CD4-positive, alpha-beta memory T cell (primary cell): ENCODE measurements around the gene ZBTB5. TPM values are rescaled to one million over a fixed set of nuclear protein-coding genes. Genes with fewer than 3 reads are reported as not detected.

Experiments
- CTCF ChIA-PET: fragments of 350-600 bp; sonication (Branson Sonifier 250); formaldehyde crosslinking; loops from one replicate; lab custom pipeline; 2021; ENCODE audit warnings: inconsistent platforms; ENCODE audit not compliant: partially characterized antibody; lab: Charles Lee
- POLR2A ChIA-PET: fragments of 350-600 bp; sonication (Branson Sonifier 250); formaldehyde crosslinking; loops from one replicate; lab custom pipeline; 2021; ENCODE audit not compliant: partially characterized antibody; lab: Charles Lee
- DNase-seq, 5 donors: peaks; one replicate each; pipeline versions ENCODE4 v3.0.0 to v3.0.0-alpha.2; 2020 to 2022; ENCODE audit warnings: mixed read lengths in 1 of 5
- H3K27ac ChIP-seq: one replicate; pipeline ENCODE4 v1.7.0; 2013; ENCODE audit warnings: low read depth, low read length
- H3K27me3 ChIP-seq: 2 replicates; pipeline ENCODE4 v1.7.0; 2013; ENCODE audit warnings: mild to moderate bottlenecking, low read length, moderate library complexity; ENCODE audit not compliant: insufficient read depth
- H3K36me3 ChIP-seq: 2 replicates; pipeline ENCODE4 v1.7.0; 2013; ENCODE audit warnings: mild to moderate bottlenecking, low read length, moderate library complexity; ENCODE audit not compliant: insufficient read depth
- H3K4me1 ChIP-seq: 2 replicates; pipeline ENCODE4 v1.7.0; 2013; ENCODE audit warnings: mild to moderate bottlenecking, low read length, moderate library complexity; ENCODE audit not compliant: insufficient read depth
- H3K4me3 ChIP-seq, 2 donors: one replicate each; pipeline ENCODE4 v1.7.0; 2013; ENCODE audit warnings: low read length in 2 of 2, mild to moderate bottlenecking in 1 of 2
- H3K9me3 ChIP-seq, 2 donors: one replicate each; pipeline ENCODE4 v1.7.0; 2013; ENCODE audit warnings: low read length in 2 of 2, control low read depth in 1 of 2; ENCODE audit not compliant: control insufficient read depth in 1 of 2
- H3K27ac Mint-ChIP-seq, 7 donors: one replicate each; pipeline ENCODE4 v1.8.0; 2020 to 2021; ENCODE audit warnings: mixed read lengths in 7 of 7, mild to moderate bottlenecking in 6 of 7, inconsistent platforms in 3 of 7, moderate library complexity in 3 of 7
- H3K27me3 Mint-ChIP-seq, 2 donors: one replicate each; pipeline ENCODE4 v1.8.0; 2020 to 2021; ENCODE audit warnings: mixed read lengths in 2 of 2
- H3K36me3 Mint-ChIP-seq, 2 donors: one replicate each; pipeline ENCODE4 v1.8.0; 2020 to 2021; ENCODE audit warnings: mixed read lengths in 2 of 2, inconsistent platforms in 1 of 2, mild to moderate bottlenecking in 1 of 2
- H3K4me1 Mint-ChIP-seq, 4 donors: one replicate each; pipeline ENCODE4 v1.8.0; 2020 to 2021; ENCODE audit warnings: mixed read lengths in 4 of 4, mild to moderate bottlenecking in 1 of 4
- H3K4me3 Mint-ChIP-seq, 8 donors: one replicate each; pipeline ENCODE4 v1.8.0; 2020 to 2021; ENCODE audit warnings: mixed read lengths in 8 of 8, mild to moderate bottlenecking in 7 of 8, moderate library complexity in 6 of 8, inconsistent platforms in 3 of 8
- H3K9me3 Mint-ChIP-seq, 8 donors: one replicate each; pipeline ENCODE4 v1.8.0; 2020 to 2021; ENCODE audit warnings: mixed read lengths in 8 of 8, mild to moderate bottlenecking in 5 of 8, inconsistent platforms in 3 of 8, moderate library complexity in 1 of 8
- intact Hi-C: fragments of 100-400 bp; cut with micrococcal nuclease; formaldehyde crosslinking; loops from one replicate; pipeline ENCODE4 v1.15.1; 2023
- polyA plus RNA-seq, 2 donors: library from polyadenylated mRNA; unstranded; fragments of 300-500 nt; fragmentation: Illumina TruSeq; gene quantifications; one replicate each; pipeline ENCODE4 v1.2.3, GENCODE V29; 2021
- total RNA-seq, 2 experiments: library from RNA; stranded (reverse); gene quantifications; one replicate each; pipeline ENCODE4 v1.2.3, GENCODE V29; 2021

The ZBTB5 gene
- total and polyA plus RNA-seq, 4 experiments from 2014 or later: 0.29 to 16.4 (median 8.8) TPM

- H3K27ac ChIP-seq: no peak overlapping the region
- peak overlapping the region in 2 of 7 donors; percentile 18 to 53 for H3K27ac Mint-ChIP-seq
- ChIA-PET POLR2A (no interaction called here), CTCF (no interaction called here)
- peaks cover 59% of the 10 kb centered on the region for H3K36me3 ChIP-seq
- peaks cover 18 to 76% of the 10 kb centered on the region in 2 donors for H3K36me3 Mint-ChIP-seq
- H3K27me3 Mint-ChIP-seq: no peaks in the 10 kb centered on the region
- no peaks in the 10 kb centered on the region for H3K9me3 ChIP-seq
- no peak overlapping the region for H3K4me3 Mint-ChIP-seq
- no peak overlapping the region for H3K4me3 ChIP-seq
- H3K4me1 ChIP-seq: no peaks in the 10 kb centered on the region
- intact Hi-C loops: no loop called here
- H3K4me1 Mint-ChIP-seq: peaks cover 3 to 7% (median 5%) of the 10 kb centered on the region in 4 donors
- no peaks in the 10 kb centered on the region for H3K27me3 ChIP-seq
- H3K9me3 Mint-ChIP-seq: no peaks in the 10 kb centered on the region
- no peak for DNase-seq
These were observed 28.7 kb downstream of the ZBTB5 start for GRCh38 chr9:37436540-37436939.

GRCh38 chr9:37433867-37434371 lies 31.3 kb downstream of the ZBTB5 start:
- H3K36me3 ChIP-seq: peaks cover 38% of the 10 kb centered on the region
- Mint-ChIP-seq H3K9me3 (no peaks in the 10 kb centered on the region), H3K27ac (peak overlapping the region in 1 of 7 donors; percentile 7), H3K27me3 (no peaks in the 10 kb centered on the region), H3K4me1 (peaks cover 0 to 7% (median 4%) of the 10 kb centered on the region in 4 donors), H3K4me3 (no peak overlapping the region), H3K36me3 (peaks cover 16 to 63% of the 10 kb centered on the region in 2 donors)
- CTCF ChIA-PET: no interaction called here
- no peaks in the 10 kb centered on the region for H3K4me1 ChIP-seq
- H3K9me3 ChIP-seq: no peaks in the 10 kb centered on the region
- intact Hi-C loops: no loop called here
- POLR2A ChIA-PET: no interaction called here
- H3K27me3 ChIP-seq: no peaks in the 10 kb centered on the region
- DNase-seq: no peak
- H3K27ac ChIP-seq: no peak overlapping the region
- no peak overlapping the region for H3K4me3 ChIP-seq

- intact Hi-C loops: no loop called here
- Mint-ChIP-seq H3K27ac (no peak overlapping the region), H3K27me3 (no peaks in the 10 kb centered on the region), H3K9me3 (no peaks in the 10 kb centered on the region), H3K36me3 (peaks cover 18 to 64% of the 10 kb centered on the region in 2 donors), H3K4me1 (peaks cover 1 to 7% (median 4%) of the 10 kb centered on the region in 4 donors), H3K4me3 (no peak overlapping the region)
- Histone ChIP-seq H3K4me3 (no peak overlapping the region), H3K27me3 (no peaks in the 10 kb centered on the region), H3K36me3 (peaks cover 32% of the 10 kb centered on the region), H3K9me3 (no peaks in the 10 kb centered on the region), H3K27ac (no peak overlapping the region), H3K4me1 (no peaks in the 10 kb centered on the region)
- POLR2A ChIA-PET: no interaction called here
- CTCF ChIA-PET: no interaction called here
- DNase-seq: no peak
These were observed 33.2 kb downstream of the ZBTB5 start for GRCh38 chr9:37432020-37432419.

GRCh38 chr9:37430841-37431597 lies 34.2 kb downstream of the ZBTB5 start:
- H3K4me1 ChIP-seq: no peaks in the 10 kb centered on the region
- intact Hi-C loops: no loop called here
- H3K27me3 ChIP-seq: no peaks in the 10 kb centered on the region
- no peak overlapping the region for H3K4me3 Mint-ChIP-seq
- no peaks in the 10 kb centered on the region for H3K9me3 Mint-ChIP-seq
- H3K36me3 Mint-ChIP-seq: peaks cover 24 to 65% of the 10 kb centered on the region in 2 donors
- no peak overlapping the region for H3K4me3 ChIP-seq
- ChIA-PET POLR2A (interaction anchor here (0.8 kb wide), 1 partner anchor 8 kb away, joined by 3 read pairs; the partner anchor contains the start of gene GRHPR), CTCF (interaction anchor here (1.0 kb wide), 1 partner anchor 15 kb away, joined by 3 read pairs; no protein-coding TSS in a partner anchor)
- H3K27ac ChIP-seq: no peak overlapping the region
- DNase-seq: no peak
- peak overlapping the region in 5 of 7 donors; percentile 19 to 76 (median 63) for H3K27ac Mint-ChIP-seq
- H3K4me1 Mint-ChIP-seq: peaks cover 2 to 10% (median 4%) of the 10 kb centered on the region in 4 donors
- H3K9me3 ChIP-seq: no peaks in the 10 kb centered on the region
- no peaks in the 10 kb centered on the region for H3K27me3 Mint-ChIP-seq
- H3K36me3 ChIP-seq: peaks cover 31% of the 10 kb centered on the region

GRCh38 chr9:37429441-37430285 lies 35.6 kb downstream of the ZBTB5 start:
- Mint-ChIP-seq H3K27ac (peak overlapping the region in 1 of 7 donors; percentile 37), H3K27me3 (no peaks in the 10 kb centered on the region), H3K36me3 (peaks cover 28 to 60% of the 10 kb centered on the region in 2 donors), H3K9me3 (no peaks in the 10 kb centered on the region), H3K4me3 (no peak overlapping the region), H3K4me1 (peaks cover 4 to 15% (median 5%) of the 10 kb centered on the region in 4 donors)
- no peak overlapping the region for H3K4me3 ChIP-seq
- H3K27me3 ChIP-seq: no peaks in the 10 kb centered on the region
- CTCF ChIA-PET: no interaction called here
- DNase-seq: no peak
- no peaks in the 10 kb centered on the region for H3K9me3 ChIP-seq
- H3K4me1 ChIP-seq: no peaks in the 10 kb centered on the region
- peaks cover 27% of the 10 kb centered on the region for H3K36me3 ChIP-seq
- POLR2A ChIA-PET: no interaction called here
- H3K27ac ChIP-seq: no peak overlapping the region
- intact Hi-C loops: no loop called here

- intact Hi-C loops: no loop called here
- no peak overlapping the region for H3K4me3 Mint-ChIP-seq
- H3K4me1 ChIP-seq: peaks cover 11% of the 10 kb centered on the region
- H3K36me3 Mint-ChIP-seq: peaks cover 28 to 56% of the 10 kb centered on the region in 2 donors
- no peak for DNase-seq
- H3K9me3 ChIP-seq: no peaks in the 10 kb centered on the region
- no peaks in the 10 kb centered on the region for H3K9me3 Mint-ChIP-seq
- CTCF ChIA-PET: no interaction called here
- H3K27me3 Mint-ChIP-seq: no peaks in the 10 kb centered on the region
- peaks cover 24% of the 10 kb centered on the region for H3K36me3 ChIP-seq
- POLR2A ChIA-PET: no interaction called here
- H3K27me3 ChIP-seq: no peaks in the 10 kb centered on the region
- no peak overlapping the region for H3K27ac Mint-ChIP-seq
- peaks cover 10 to 27% (median 12%) of the 10 kb centered on the region in 4 donors for H3K4me1 Mint-ChIP-seq
- no peak overlapping the region for H3K4me3 ChIP-seq
- H3K27ac ChIP-seq: no peak overlapping the region
These were observed 36.9 kb downstream of the ZBTB5 start for GRCh38 chr9:37428345-37428744.

- H3K9me3 ChIP-seq: no peaks in the 10 kb centered on the region
- Mint-ChIP-seq H3K36me3 (peaks cover 24 to 47% of the 10 kb centered on the region in 2 donors), H3K27ac (peak overlapping the region in 2 of 7 donors; percentile 59 to 65), H3K4me1 (peaks cover 17 to 33% (median 24%) of the 10 kb centered on the region in 4 donors), H3K27me3 (no peaks in the 10 kb centered on the region), H3K9me3 (no peaks in the 10 kb centered on the region), H3K4me3 (peak overlapping the region in 1 of 8 donors; percentile 5)
- peaks cover 20% of the 10 kb centered on the region for H3K4me1 ChIP-seq
- H3K27ac ChIP-seq: no peak overlapping the region
- CTCF ChIA-PET: interaction anchor here (1.2 to 1.8 kb wide), 2 partner anchors 12 to 16 kb away, joined by 3 to 7 read pairs; no protein-coding TSS in a partner anchor
- intact Hi-C loops: no loop called here
- DNase-seq: no peak
- POLR2A ChIA-PET: no interaction called here
- H3K4me3 ChIP-seq: no peak overlapping the region
- peaks cover 23% of the 10 kb centered on the region for H3K36me3 ChIP-seq
- no peaks in the 10 kb centered on the region for H3K27me3 ChIP-seq
These were observed 38.4 kb downstream of the ZBTB5 start for GRCh38 chr9:37426846-37427245.
